Keratinocyte (primary cell): ENCODE results near the gene PRKCA.

Source experiments
- EZH2 ChIP-seq: IDR thresholded peaks from one replicate; pipeline ENCODE4 v1.6.1; 2012; ENCODE audit warnings: inconsistent platforms, mild to moderate bottlenecking, low read length, moderate library complexity
- TF ChIP-seq, protein P1 (sequence below), 3 experiments: IDR thresholded peaks in 1 of 3; conservative IDR thresholded peaks in 1 of 3; optimal IDR thresholded peaks in 1 of 3; 2 replicates in 2 of 3; 3 replicates in 1 of 3; pipeline versions ENCODE3 to v1.5.1; 2011; ENCODE audit warnings: low read length in 3 of 3, mild to moderate bottlenecking in 3 of 3, moderate library complexity in 2 of 3, control low read depth in 1 of 3, inconsistent platforms in 1 of 3; ENCODE audit not compliant: insufficient read depth in 2 of 3; ENCODE audit errors: extremely low read depth in 1 of 3

DNA sequence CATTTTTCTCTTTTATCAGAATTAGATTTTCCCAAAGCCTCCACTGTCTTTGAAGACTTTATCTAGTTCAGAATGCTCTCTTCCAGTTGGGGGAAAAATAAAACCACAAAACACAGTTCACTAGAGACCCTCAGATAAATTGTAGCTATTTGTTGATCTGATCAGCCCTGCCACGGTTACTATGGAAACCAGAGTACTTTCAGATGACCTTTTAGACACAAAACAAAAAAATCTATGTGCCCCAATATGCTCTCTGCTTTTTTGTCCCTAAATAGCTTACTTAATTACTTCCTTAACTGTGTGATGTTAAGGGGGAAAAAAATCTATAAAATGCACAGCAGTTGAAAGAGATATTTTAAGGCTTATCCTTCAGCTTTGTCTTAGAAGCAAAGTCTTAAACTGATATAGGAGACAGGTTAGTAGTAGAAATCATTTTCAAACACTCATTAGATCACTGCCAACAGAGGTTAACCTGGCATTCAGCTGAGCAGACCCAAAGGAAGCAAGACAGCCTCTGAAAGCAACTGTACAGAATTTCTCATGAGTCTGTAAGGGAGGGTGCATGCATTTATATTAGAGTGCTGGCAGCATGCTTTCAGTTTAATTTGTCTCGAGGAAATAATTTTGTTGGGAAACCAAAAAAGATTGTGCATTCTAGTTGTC lies 402.6 kb downstream of the PRKCA start:
- TF ChIP-seq, protein P1, sequence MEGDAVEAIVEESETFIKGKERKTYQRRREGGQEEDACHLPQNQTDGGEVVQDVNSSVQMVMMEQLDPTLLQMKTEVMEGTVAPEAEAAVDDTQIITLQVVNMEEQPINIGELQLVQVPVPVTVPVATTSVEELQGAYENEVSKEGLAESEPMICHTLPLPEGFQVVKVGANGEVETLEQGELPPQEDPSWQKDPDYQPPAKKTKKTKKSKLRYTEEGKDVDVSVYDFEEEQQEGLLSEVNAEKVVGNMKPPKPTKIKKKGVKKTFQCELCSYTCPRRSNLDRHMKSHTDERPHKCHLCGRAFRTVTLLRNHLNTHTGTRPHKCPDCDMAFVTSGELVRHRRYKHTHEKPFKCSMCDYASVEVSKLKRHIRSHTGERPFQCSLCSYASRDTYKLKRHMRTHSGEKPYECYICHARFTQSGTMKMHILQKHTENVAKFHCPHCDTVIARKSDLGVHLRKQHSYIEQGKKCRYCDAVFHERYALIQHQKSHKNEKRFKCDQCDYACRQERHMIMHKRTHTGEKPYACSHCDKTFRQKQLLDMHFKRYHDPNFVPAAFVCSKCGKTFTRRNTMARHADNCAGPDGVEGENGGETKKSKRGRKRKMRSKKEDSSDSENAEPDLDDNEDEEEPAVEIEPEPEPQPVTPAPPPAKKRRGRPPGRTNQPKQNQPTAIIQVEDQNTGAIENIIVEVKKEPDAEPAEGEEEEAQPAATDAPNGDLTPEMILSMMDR (optimal IDR thresholded peaks at IDR 0.05 in 1 of 3, IDR thresholded peaks at IDR 0.05 in 1 of 3, conservative IDR thresholded peaks at IDR 0.05 in 1 of 3; ENCODE audit: extremely low read depth in 1 of 3, insufficient read depth in 2 of 3, low read length in 3 of 3) = no peak
- TF ChIP-seq EZH2 = no peak
